SK-N-SH treated with all-trans-retinoic acid at 6 μM for 48 hours (cell line): Measurements from ENCODE around the gene MEF2C.

Experiments used
- CSDC2 ChIP-seq: fragments of 250-450 bp; sonication (Bioruptor Pico); IDR thresholded peaks from 2 replicates; pipeline ENCODE4 v1.5.0; 2020; ENCODE audit warnings: mild to moderate bottlenecking, moderate library complexity
- CSRNP3 ChIP-seq: fragments of 250-450 bp; sonication (Bioruptor Pico); IDR thresholded peaks from 2 replicates; pipeline ENCODE4 v1.5.1; 2021; ENCODE audit warnings: mild to moderate bottlenecking, moderate library complexity
- GLIS3 ChIP-seq: fragments of 250-450 bp; sonication (Bioruptor Pico); IDR thresholded peaks from 2 replicates; pipeline ENCODE4 v1.5.0; 2020; ENCODE audit warnings: mild to moderate bottlenecking, moderate library complexity
- ZNF8 ChIP-seq: fragments of 450-650 bp; formaldehyde crosslinking; IDR thresholded peaks from 2 replicates; pipeline ENCODE4 v1.5.0; 2020; ENCODE audit warnings: mild to moderate bottlenecking, moderate library complexity

GRCh38 chr5:88831816-88832215, 51.2 kb downstream of the MEF2C start:
- TF ChIP-seq CSDC2 (CRISPR knock-in tag) (no peak), CSRNP3 (CRISPR knock-in tag) (no peak), ZNF8 (CRISPR knock-in tag) (no peak), GLIS3 (no peak)
